Brain microvascular endothelial cell (primary cell): ENCODE measurements around the gene KRTAP4-12.
"Not testable (repeated sequence)": the region's sequence is repeated elsewhere in the genome, so short reads cannot be mapped to it uniquely, and the experiment has no call there.

ENCODE experiments used
- DNase-seq: peaks from one replicate; pipeline ENCODE4 v3.0.0-alpha.2; 2020
- H3K27ac ChIP-seq: fragments of 250-450 bp; sonication (Bioruptor Pico); 2 replicates; pipeline ENCODE4 v1.5.1; 2020; ENCODE audit warnings: mild to moderate bottlenecking, moderate library complexity
- H3K27me3 ChIP-seq: fragments of 250-450 bp; sonication (Bioruptor Pico); replicated peaks from 2 replicates; pipeline ENCODE4 v1.5.1; 2020; ENCODE audit warnings: mild to moderate bottlenecking
- H3K36me3 ChIP-seq: fragments of 250-450 bp; sonication (Bioruptor Pico); replicated peaks from 2 replicates; pipeline ENCODE4 v1.5.1; 2020; ENCODE audit warnings: mild to moderate bottlenecking
- H3K4me3 ChIP-seq: 2 replicates; pipeline ENCODE4 v1.5.1; 2011; ENCODE audit warnings: low read depth, mild to moderate bottlenecking, control low read depth, low read length, moderate library complexity
- CTCF ChIP-seq: IDR thresholded peaks from 2 replicates; pipeline ENCODE4 v1.5.1; 2011; ENCODE audit warnings: low read depth, mild to moderate bottlenecking, moderate library complexity, low read length, control low read depth, inconsistent platforms; ENCODE audit errors: missing control alignments
- in situ Hi-C: cut with HindIII; loops from 2 replicates; pipeline ENCODE4 v1.10.0; 2017; ENCODE audit warnings: low sequenced_read_pairs, low pct_ligation_motif_present

Gene KRTAP4-12

GRCh38 chr17:41131979-41132378, 8.0 kb upstream of the KRTAP4-12 start:
- Histone ChIP-seq H3K36me3 (no peaks in the 10 kb centered on the region), H3K4me3 (no peak overlapping the region), H3K27me3 (no peaks in the 10 kb centered on the region), H3K27ac (no peak overlapping the region)
- no peak for TF ChIP-seq CTCF
- no peak for DNase-seq
- in situ Hi-C loops, result no loop called here

- Histone ChIP-seq H3K27ac (no peak overlapping the region), H3K27me3 (no peaks in the 10 kb centered on the region), H3K4me3 (no peak overlapping the region), H3K36me3 (no peaks in the 10 kb centered on the region)
- in situ Hi-C loops, result no loop called here
- DNase-seq, result no peak
- TF ChIP-seq CTCF, result no peak
These were observed 3.4 kb upstream of the KRTAP4-12 start for GRCh38 chr17:41127371-41127770.

- Histone ChIP-seq H3K27me3 (no peaks in the 10 kb centered on the region), H3K4me3 (no peak overlapping the region), H3K36me3 (no peaks in the 10 kb centered on the region), H3K27ac (no peak overlapping the region)
- TF ChIP-seq CTCF, result no peak
- DNase-seq, result no peak
- in situ Hi-C loops, result no loop called here
These were observed 2.4 kb upstream of the KRTAP4-12 start for GRCh38 chr17:41126412-41126811.

- no peak overlapping the region for H3K4me3 ChIP-seq
- in situ Hi-C loops, result no loop called here
- no peaks in the 10 kb centered on the region for H3K36me3 ChIP-seq
- no peak overlapping the region for H3K27ac ChIP-seq
- H3K27me3 ChIP-seq, result no peaks in the 10 kb centered on the region
- no peak for TF ChIP-seq CTCF
- DNase-seq, result no peak
These were observed 1.1 kb upstream of the KRTAP4-12 start for GRCh38 chr17:41125064-41125463.

GRCh38 chr17:41123292-41123990, 541 bp downstream of the KRTAP4-12 start:
- in situ Hi-C loops, H3K27ac ChIP-seq, H3K36me3 ChIP-seq, DNase-seq, H3K4me3 ChIP-seq, H3K27me3 ChIP-seq: not testable (repeated sequence)

GRCh38 chr17:41121742-41122141, 2.2 kb downstream of the KRTAP4-12 start:
- in situ Hi-C loops, result no loop called here
- Histone ChIP-seq H3K36me3 (no peaks in the 10 kb centered on the region), H3K27me3 (no peaks in the 10 kb centered on the region), H3K27ac (no peak overlapping the region), H3K4me3 (no peak overlapping the region)
- TF ChIP-seq CTCF, result no peak
- no peak for DNase-seq

DNA sequence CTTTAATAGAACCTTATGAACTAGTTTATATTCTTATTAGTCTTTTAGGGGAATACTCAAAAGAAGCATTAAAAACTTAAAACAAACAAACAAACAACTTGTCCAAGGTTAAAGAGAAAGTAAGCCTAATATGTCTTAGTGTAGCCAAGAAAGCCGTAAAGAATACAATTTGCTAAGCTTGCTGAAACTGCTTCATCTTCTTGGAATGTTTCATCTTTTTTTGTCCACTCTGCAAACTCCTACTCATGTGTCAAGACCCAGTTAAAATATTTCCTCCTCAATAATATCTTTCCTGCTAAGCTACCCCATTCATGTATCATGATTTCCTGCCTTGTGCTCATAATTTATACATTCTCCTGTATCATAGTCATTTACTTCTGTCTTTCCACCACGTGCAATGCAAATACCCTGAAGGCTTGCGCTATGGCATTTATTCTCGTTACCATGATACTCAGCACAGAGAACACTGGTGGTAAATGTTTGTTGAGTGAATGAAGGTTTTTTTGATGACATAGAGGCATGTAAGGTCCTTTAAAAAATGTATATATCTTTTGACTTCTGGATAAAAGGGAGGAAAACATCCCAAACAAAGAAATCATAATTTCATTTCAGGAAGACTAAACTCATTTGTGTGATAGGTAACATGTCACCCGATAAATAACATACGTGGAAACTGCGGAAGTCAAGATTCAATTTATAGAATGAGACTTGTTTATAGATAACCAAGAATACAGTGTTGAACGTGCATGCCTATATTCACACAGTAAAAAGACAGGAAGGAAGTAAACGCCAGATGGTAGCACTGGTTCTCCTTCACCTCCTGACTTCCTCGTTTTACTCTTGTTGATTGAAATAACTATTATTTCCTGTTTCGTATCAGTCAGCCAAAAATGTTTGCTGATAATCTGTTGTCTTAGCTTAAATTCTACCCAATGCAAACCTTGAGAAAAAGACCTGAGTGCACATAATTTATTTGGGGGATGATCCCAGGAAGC, 4.0 kb downstream of the KRTAP4-12 start:
- in situ Hi-C loops, H3K27me3 ChIP-seq, H3K27ac ChIP-seq, H3K4me3 ChIP-seq, H3K36me3 ChIP-seq: not testable (repeated sequence)
- DNase-seq, result peak; percentile 16
